Fibroblast of mammary gland (primary cell): ENCODE data around the gene LRBA.

Source experiments
- DNase-seq: peaks from one replicate; pipeline ENCODE4 v3.0.0-alpha.2; 2010; ENCODE audit warnings: low read depth
- H3K4me3 ChIP-seq: 2 replicates; pipeline ENCODE4 v1.5.1; 2011; ENCODE audit warnings: low read depth, mild to moderate bottlenecking, low read length, moderate library complexity; ENCODE audit not compliant: control insufficient read depth
- TF ChIP-seq, protein P1 (sequence below): conservative IDR thresholded peaks from 2 replicates; pipeline ENCODE4 v1.5.1; 2011; ENCODE audit warnings: low read depth, low read length, inconsistent platforms; ENCODE audit not compliant: control insufficient read depth, insufficient read depth

Gene LRBA

DNA sequence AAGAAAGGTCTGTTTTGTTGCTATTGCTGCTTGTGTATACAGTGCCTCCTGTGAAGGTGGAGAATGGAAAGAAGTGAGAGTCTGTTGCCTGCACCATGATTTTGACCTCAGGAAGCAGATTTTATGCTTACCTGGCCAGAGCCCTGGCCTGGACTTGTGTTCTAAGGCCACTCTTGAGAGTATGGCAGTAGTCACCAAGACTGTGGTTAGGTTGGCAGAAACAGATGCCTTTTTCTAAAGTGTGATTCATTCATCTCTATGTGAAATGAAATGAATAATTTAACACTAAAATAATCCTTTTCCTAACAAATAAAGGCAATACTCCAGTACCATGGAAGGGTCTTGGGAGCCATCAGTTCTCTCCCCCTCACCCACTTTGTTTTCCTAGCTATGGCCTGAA is 775.1 kb downstream of the LRBA start:
- TF ChIP-seq, protein P1, sequence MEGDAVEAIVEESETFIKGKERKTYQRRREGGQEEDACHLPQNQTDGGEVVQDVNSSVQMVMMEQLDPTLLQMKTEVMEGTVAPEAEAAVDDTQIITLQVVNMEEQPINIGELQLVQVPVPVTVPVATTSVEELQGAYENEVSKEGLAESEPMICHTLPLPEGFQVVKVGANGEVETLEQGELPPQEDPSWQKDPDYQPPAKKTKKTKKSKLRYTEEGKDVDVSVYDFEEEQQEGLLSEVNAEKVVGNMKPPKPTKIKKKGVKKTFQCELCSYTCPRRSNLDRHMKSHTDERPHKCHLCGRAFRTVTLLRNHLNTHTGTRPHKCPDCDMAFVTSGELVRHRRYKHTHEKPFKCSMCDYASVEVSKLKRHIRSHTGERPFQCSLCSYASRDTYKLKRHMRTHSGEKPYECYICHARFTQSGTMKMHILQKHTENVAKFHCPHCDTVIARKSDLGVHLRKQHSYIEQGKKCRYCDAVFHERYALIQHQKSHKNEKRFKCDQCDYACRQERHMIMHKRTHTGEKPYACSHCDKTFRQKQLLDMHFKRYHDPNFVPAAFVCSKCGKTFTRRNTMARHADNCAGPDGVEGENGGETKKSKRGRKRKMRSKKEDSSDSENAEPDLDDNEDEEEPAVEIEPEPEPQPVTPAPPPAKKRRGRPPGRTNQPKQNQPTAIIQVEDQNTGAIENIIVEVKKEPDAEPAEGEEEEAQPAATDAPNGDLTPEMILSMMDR = no peak
- H3K4me3 ChIP-seq = no peak overlapping the region
- no peak for DNase-seq

- DNase-seq = peak; percentile 55
- TF ChIP-seq, protein P1 = no peak
- no peak overlapping the region for H3K4me3 ChIP-seq
These were observed 776.5 kb downstream of the LRBA start for GRCh38 chr4:150238591-150238990.

GRCh38 chr4:150237110-150237872 is 777.8 kb downstream of the LRBA start:
- TF ChIP-seq, protein P1 = no peak
- DNase-seq = peak; percentile 96
- no peak overlapping the region for H3K4me3 ChIP-seq

DNA sequence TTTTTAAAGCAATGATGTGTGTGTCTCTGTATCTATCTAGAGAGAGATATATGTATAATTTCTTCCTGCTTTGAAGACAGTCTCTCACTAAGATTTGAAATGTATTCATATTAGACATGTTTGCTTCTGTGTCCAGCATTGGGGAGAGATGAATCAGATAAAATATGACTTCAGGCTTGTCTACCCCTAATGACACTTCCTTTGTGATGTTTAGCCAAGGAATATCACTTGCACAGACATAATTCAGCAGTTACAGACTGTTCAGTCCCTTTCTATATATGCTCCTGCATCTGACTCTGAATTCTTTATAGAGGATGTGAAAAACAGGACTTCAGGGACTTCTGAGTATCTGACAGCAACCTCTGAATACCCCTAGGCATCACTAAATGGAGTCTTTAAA is 778.5 kb downstream of the LRBA start:
- H3K4me3 ChIP-seq = no peak overlapping the region
- peak; percentile 76 for DNase-seq
- TF ChIP-seq, protein P1 = no peak

DNA sequence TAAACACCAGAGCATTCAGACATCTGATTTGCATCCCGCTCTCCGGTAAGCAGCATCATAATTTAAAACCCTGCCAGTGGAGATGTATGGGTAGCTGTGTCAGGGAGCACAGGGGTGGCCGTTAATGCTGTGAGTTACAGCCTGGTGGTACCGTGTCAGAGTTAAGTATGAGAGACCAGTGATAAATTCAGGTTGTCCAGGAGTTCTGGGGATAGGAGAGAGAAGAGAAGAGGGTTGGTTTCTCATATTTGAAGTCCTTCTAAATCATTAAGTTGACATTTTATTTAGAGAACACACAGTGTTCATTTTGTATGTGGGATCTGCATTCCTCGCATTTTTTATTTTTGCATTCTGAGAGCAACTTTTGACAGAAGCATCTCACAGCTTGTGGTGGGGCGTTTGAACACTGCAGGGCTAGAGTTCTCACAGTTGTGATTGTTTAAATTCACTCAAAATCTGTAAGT is 779.2 kb downstream of the LRBA start:
- TF ChIP-seq, protein P1 = no peak
- DNase-seq = no peak
- no peak overlapping the region for H3K4me3 ChIP-seq

GRCh38 chr4:150235317-150235716 is 779.8 kb downstream of the LRBA start:
- no peak for DNase-seq
- TF ChIP-seq, protein P1 = no peak
- no peak overlapping the region for H3K4me3 ChIP-seq
